Measurements from ENCODE around the gene GTF3C5. TPM values are rescaled to one million over a fixed set of nuclear protein-coding genes. Genes with fewer than 3 reads are reported as not detected.

Gene GTF3C5
- total and polyA plus RNA-seq, 9 of the 15 experiments (the other 6 are each of a cell fraction or from before 2014, with no cell fraction given): 3.8 to 118 (median 83.7) TPM

DNA sequence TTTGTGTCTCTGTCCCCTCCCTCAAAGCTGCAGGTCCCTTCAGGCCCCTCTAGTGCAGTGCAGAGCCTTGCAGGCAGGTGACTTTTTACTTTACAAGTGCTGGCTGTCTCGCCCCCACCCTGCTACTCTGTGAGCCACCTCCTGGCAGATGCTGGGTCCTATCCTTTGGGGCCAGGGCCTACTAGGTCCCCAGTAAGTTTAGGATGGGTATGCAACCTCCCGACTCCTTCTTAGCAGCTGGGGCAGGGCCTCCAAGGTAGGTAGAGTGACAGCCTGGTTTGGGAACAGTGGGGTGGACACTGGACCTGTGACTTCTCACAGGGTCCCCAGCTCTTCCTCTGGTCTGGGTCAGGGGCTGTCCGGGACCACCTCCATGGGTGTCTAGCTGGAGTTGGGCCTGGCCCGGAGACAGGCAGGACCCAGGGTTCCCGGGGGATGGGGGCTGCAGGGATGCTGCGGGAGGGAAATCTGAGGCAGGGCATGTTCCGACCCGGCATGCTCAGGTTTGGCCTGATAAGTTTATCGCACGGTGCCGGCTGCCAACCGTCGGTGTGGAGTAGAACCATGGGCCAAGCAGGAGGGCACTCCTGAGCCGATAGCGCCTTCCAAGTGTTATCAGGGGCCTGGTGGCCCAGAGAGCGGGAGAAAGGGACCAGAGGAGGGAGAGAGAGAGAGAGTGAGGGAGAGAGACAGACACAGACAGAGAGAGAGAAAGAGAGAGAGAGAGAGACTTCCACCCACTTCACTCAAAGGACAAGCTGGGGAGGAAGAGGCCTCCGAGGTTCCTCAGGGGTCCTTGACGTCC is 31.8 kb upstream of the GTF3C5 start (continued):
- TF ChIP-seq PREB (CRISPR knock-in tag; IDR thresholded peaks at IDR 0.05) (no peak), NRF1 (conservative IDR thresholded peaks at IDR 0.05 in 1 of 2, IDR thresholded peaks at IDR 0.05 in 1 of 2) (0 out of 4 replicates have a peak, but pooled peaks of 1 of the 2 experiments have one; percentile 21), TFAM (CRISPR knock-in tag; conservative IDR thresholded peaks at IDR 0.05) (no peak), NEUROD1 (IDR thresholded peaks at IDR 0.05; ENCODE audit: borderline replicate concordance, low read depth, low read length, partially characterized antibody) (peak; percentile 72), BCOR (IDR thresholded peaks at IDR 0.05) (peak; percentile 81), MCM3 (IDR thresholded peaks at IDR 0.05) (no peak)

- H3K9ac ChIP-seq (ENCODE audit: insufficient read depth in 1 of 2, low read depth in 2 of 2, low read length in 2 of 2): peak overlapping the region; percentile 67 to 86
- no TSS peak for BruUV-seq (replicated peaks)
- H3K79me2 ChIP-seq (ENCODE audit: control insufficient read depth, insufficient read depth, low read length): peaks cover 2% of the 10 kb centered on the region; the same call in 1 of the 3 replicates
- H3K9me1 ChIP-seq (ENCODE audit: control insufficient read depth, insufficient read depth, low read length): peaks cover 5% of the 10 kb centered on the region
- in situ Hi-C loops (cut with MboI) (no loop called here), intact Hi-C loops (cut with micrococcal nuclease) (no loop called here)
- no peak for DNase-seq (ENCODE audit: extremely low read depth in 1 of 4, low spot score in 3 of 4)
- POLR2A ChIA-PET: interaction anchor here (0.8 to 1.5 kb wide), 4 partner anchors 10 to 28 kb away, joined by 3 to 5 read pairs (median 4); no protein-coding TSS in a partner anchor
- H2AFZ ChIP-seq (ENCODE audit: low read depth, low read length): peak overlapping the region; percentile 61
- peaks cover 70 to 75% of the 10 kb centered on the region in 2 experiments for H3K4me1 ChIP-seq (replicated peaks in 1 of 2; ENCODE audit: control insufficient read depth in 2 of 2, insufficient read depth in 2 of 2, low read length in 2 of 2)
- H4K20me1 ChIP-seq (replicated peaks; ENCODE audit: control insufficient read depth, insufficient read depth, low read length): no peaks in the 10 kb centered on the region
- H3K9me3 ChIP-seq (replicated peaks; ENCODE audit: control insufficient read depth, insufficient read depth, low read depth, low read length): no peaks in the 10 kb centered on the region
- CTCF ChIA-PET (ENCODE audit: low intra/inter-chr PET ratio): no interaction called here
- FAIRE-seq: peak; percentile 78
- H3K27me3 ChIP-seq (ENCODE audit: control insufficient read depth in 2 of 2, insufficient read depth in 2 of 2, low read length in 2 of 2): no peaks in the 10 kb centered on the region
- ATAC-seq: no peak
- H3K4me3 ChIP-seq: no peak overlapping the region
- WGBS (ENCODE audit: insufficient coverage, low coverage, missing lambda C conversion rate): 30% methylated on average over 13 of the region's 13 CpGs
- H3K27ac ChIP-seq (ENCODE audit: extremely low read depth, low read depth, low read length): peak overlapping the region; percentile 90
- H3K4me2 ChIP-seq (ENCODE audit: insufficient read depth, low read length): peak overlapping the region; percentile 76
- no peaks in the 10 kb centered on the region for H3K36me3 ChIP-seq (ENCODE audit: control insufficient read depth, insufficient read depth, low read length)
- TF ChIP-seq KAT7 (CRISPR knock-in tag; IDR thresholded peaks at IDR 0.05; ENCODE audit: borderline replicate concordance) (0 out of 2 replicates have a peak, but pooled peaks have one; percentile 52), TAL1 (IDR thresholded peaks at IDR 0.05) (peak; percentile 36; the same call in 1 of the 2 replicates), NR1H2 (CRISPR knock-in tag; IDR thresholded peaks at IDR 0.05) (0 out of 2 replicates have a peak, but pooled peaks have one; percentile 17), ZSCAN32 (CRISPR knock-in tag; IDR thresholded peaks at IDR 0.05) (no peak), ASH1L (IDR thresholded peaks at IDR 0.05; ENCODE audit: borderline replicate concordance, low read depth, partially characterized antibody) (no peak), KLF16 (IDR thresholded peaks at IDR 0.05) (peak; percentile 46; the same call in 1 of the 2 replicates), FOXA3 (CRISPR knock-in tag; conservative IDR thresholded peaks at IDR 0.05 in 1 of 2, IDR thresholded peaks at IDR 0.05 in 1 of 2) (0 out of 4 replicates have a peak, but pooled peaks of 1 of the 2 experiments have one; percentile 44), POLR2AphosphoS2 (IDR thresholded peaks at IDR 0.05; ENCODE audit: low read length) (no peak)
- TF ChIP-seq, protein P1, sequence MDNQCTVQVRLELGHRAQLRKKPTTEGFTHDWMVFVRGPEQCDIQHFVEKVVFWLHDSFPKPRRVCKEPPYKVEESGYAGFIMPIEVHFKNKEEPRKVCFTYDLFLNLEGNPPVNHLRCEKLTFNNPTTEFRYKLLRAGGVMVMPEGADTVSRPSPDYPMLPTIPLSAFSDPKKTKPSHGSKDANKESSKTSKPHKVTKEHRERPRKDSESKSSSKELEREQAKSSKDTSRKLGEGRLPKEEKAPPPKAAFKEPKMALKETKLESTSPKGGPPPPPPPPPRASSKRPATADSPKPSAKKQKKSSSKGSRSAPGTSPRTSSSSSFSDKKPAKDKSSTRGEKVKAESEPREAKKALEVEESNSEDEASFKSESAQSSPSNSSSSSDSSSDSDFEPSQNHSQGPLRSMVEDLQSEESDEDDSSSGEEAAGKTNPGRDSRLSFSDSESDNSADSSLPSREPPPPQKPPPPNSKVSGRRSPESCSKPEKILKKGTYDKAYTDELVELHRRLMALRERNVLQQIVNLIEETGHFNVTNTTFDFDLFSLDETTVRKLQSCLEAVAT (IDR thresholded peaks at IDR 0.05): 0 out of 4 replicates have a peak, but pooled peaks of 1 of the 2 experiments have one; percentile 23
These were observed 28.4 kb upstream of the GTF3C5 start for GRCh38 chr9:133002147-133003070.
